ENCODE measurements around the gene SLCO3A1.

DNA sequence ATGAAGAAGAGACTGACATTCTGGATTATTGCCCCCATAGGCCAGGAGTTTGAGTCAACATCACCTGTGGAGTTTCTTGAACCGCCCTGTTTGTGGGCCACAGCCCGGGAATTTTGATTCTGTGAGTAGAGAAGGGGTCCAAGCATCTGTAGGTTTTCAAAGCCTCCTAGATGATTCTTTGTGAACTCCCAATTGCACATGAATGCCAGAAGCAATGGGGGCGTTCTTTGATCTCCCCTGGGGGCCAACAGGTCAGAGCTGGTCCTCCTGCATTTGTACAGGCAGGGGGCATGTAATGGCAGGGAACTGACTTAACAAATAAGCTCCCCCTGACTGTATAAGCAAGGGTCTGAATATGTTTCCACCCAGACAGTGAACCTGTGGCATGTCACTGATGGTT, 260.3 kb downstream of the SLCO3A1 start:
- TF ChIP-seq, protein P1, sequence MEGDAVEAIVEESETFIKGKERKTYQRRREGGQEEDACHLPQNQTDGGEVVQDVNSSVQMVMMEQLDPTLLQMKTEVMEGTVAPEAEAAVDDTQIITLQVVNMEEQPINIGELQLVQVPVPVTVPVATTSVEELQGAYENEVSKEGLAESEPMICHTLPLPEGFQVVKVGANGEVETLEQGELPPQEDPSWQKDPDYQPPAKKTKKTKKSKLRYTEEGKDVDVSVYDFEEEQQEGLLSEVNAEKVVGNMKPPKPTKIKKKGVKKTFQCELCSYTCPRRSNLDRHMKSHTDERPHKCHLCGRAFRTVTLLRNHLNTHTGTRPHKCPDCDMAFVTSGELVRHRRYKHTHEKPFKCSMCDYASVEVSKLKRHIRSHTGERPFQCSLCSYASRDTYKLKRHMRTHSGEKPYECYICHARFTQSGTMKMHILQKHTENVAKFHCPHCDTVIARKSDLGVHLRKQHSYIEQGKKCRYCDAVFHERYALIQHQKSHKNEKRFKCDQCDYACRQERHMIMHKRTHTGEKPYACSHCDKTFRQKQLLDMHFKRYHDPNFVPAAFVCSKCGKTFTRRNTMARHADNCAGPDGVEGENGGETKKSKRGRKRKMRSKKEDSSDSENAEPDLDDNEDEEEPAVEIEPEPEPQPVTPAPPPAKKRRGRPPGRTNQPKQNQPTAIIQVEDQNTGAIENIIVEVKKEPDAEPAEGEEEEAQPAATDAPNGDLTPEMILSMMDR (IDR thresholded peaks at IDR 0.05): no peak
- no peak for TF ChIP-seq POLR2A (IDR thresholded peaks at IDR 0.05)

All from adrenal gland (tissue), 5 donors.